ENCODE data around the gene ALAS1.
A peak's percentile ranks its signal among the peaks of the same experiment; 100 is the strongest.

The ALAS1 gene

DNA sequence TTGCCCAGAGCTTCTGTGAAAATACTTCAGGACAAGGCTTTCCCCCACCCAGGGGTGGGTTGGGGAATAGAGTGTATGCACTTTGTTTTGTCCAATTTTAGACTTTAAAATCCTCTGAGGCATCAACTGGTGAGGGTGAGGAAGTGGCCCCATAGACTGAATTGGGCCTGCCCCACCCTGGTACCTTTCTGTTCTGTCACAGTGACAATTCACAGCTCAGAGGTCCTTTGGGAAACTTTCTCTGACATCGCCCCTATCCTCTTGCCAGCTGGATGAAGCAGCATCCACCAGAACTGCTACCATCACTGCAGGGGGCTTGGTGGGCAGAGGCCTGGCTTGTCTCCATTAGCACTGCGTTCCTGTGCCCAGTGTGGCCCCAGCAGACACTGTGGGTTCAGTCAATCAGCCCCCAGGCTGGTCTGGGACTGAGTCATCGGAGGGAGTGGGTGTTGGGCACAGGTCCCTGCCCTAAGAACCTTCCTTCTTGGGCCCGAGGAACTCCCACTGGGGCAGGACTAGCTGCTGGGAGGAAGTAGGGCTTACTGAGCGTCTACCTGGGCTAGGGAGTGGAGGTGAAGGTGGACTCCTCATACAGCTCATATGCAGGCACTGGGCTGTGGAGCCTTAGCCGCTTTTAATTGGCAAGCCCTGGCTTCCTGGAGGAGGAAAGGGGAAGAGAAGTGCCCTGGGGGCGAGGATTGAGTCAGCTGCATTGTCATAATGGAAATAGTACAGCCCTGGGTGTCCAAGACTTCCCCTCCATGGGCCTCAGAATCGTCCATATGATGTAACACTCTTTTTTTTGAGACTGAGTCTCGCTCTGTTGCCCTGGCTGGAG, 46.0 kb downstream of the ALAS1 start:
- Histone ChIP-seq H3K27ac (ENCODE audit: low read length) (no peak overlapping the region), H3K9ac (ENCODE audit: low read length) (no peak overlapping the region)

DNA sequence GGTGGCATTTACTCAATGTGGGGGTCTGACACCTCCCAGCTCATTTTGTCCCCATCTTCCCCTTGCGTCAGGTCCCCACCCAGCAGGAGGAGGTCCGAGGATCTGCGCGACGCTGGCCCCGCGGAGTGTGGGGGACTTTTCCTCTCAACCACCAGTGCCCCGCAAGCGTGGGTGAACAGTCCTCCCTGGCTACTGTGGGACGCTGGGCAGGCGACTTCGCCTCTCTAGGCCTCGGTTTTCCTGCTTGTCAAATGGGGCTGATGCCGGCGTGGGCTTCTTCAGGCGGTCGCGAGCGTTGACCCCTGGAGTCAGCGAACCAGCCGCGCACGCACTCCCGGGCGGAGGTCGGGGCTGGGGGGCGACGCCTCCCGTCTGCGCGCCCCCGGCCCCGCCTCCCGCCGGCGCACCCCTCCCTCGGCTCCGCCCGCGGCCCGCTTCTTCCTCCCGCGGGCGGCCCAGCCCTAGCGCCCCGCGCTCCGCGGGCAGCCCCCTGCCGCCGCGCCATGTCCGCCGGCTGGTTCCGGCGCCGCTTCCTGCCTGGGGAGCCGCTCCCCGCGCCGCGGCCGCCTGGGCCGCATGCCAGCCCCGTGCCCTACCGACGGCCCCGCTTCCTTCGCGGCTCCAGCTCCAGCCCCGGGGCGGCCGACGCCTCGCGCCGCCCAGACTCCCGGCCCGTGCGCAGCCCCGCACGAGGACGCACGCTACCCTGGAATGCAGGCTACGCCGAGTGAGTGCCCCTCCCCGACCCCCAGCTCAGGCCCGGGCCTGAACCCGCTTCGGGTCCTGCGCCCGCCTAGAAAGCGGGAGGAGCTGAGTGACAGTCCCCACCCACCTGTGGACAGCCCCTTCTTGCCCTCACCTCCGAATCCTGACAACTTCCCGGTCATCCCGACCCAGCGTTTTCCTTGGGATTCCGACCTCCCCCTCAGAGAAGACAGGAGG, 47.6 kb downstream of the ALAS1 start, which contains the start of gene PPM1M:
Gene PPM1M, plus strand, starts transcription at position 438 of the 942 bp plus-strand sequence. Its CDS starts 66 bp downstream, at position 504.
- H3K9ac ChIP-seq (ENCODE audit: low read length), result peak within 1 kb of the TSS; percentile 34
- H3K27me3 ChIP-seq (ENCODE audit: control insufficient read depth, insufficient read depth, low read length), result peaks cover 39% of the 10 kb centered on the region
- peak within 1 kb of the TSS; percentile 48 for H3K4me3 ChIP-seq (ENCODE audit: low read length)
- no peak within 1 kb of the TSS for H3K27ac ChIP-seq (ENCODE audit: low read length)
- peaks cover 6% of the 10 kb centered on the region for H3K36me3 ChIP-seq (ENCODE audit: control insufficient read depth, low read depth, low read length)
- peaks cover 10% of the 10 kb centered on the region for H3K4me1 ChIP-seq (ENCODE audit: control insufficient read depth, low read depth, low read length)
- no peaks in the 10 kb centered on the region for H3K9me3 ChIP-seq (ENCODE audit: control insufficient read depth, low read depth, low read length)

More for the DNA sequence above, 46.0 kb downstream of the ALAS1 start:
- Histone ChIP-seq H3K36me3 (ENCODE audit: control insufficient read depth, low read depth, low read length) (peaks cover 3% of the 10 kb centered on the region), H3K9me3 (ENCODE audit: control insufficient read depth, low read depth, low read length) (no peaks in the 10 kb centered on the region), H3K4me3 (ENCODE audit: low read length) (no peak overlapping the region), H3K4me1 (ENCODE audit: control insufficient read depth, low read depth, low read length) (peaks cover 16% of the 10 kb centered on the region), H3K27me3 (ENCODE audit: control insufficient read depth, insufficient read depth, low read length) (peaks cover 39% of the 10 kb centered on the region)

DNA sequence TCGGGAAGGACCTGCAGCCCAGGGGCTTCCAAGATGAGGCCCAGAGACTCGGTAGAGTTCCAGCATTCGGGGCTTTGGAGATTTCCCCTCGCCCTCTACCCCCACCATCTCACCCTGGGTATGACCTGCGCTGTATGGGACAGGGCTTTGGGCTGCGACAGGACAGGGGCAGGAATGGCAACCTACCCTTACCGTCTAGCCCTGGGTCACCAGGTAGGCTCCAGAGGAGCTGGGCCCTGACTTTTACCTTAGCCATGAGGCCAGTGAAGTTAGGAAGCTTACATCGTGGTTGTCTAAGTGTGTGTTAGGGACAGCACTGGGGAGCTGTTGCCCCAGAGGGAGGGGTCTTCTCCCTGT, 48.3 kb downstream of the ALAS1 start:
- H3K9ac ChIP-seq (ENCODE audit: low read length), result peak overlapping the region; percentile 34

DNA sequence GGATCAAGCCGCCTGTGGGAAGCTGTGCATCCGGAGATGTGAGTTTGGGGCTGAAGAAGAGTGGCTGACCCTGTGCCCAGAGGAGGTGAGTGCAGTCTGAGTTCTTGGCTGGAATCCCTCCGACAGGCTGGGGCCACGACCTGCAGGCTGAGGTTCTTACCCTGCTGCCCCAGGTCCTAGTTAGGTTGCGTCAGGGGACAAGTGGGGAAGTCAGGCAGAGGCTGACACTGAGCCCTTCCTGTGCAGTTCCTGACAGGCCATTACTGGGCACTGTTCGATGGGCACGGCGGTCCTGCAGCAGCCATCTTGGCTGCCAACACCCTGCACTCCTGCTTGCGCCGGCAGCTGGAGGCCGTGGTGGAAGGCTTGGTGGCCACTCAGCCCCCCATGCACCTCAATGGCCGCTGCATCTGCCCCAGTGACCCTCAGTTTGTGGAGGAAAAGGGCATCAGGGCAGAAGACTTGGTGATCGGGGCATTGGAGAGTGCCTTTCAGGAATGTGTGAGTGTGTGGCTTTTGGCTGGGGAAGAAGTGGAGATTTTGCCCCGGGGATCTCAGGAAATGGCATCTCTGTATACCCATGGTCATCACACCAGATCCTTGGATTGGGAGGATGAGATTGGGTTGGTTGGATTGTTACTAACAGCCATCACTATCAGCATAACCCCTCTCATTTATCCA, 48.9 kb downstream of the ALAS1 start:
- peaks cover 10% of the 10 kb centered on the region for H3K36me3 ChIP-seq (ENCODE audit: control insufficient read depth, low read depth, low read length)
- no peak overlapping the region for H3K27ac ChIP-seq (ENCODE audit: low read length)
- H3K4me1 ChIP-seq (ENCODE audit: control insufficient read depth, low read depth, low read length), result peaks cover 5% of the 10 kb centered on the region
- no peak overlapping the region for H3K9ac ChIP-seq (ENCODE audit: low read length)
- no peaks in the 10 kb centered on the region for H3K9me3 ChIP-seq (ENCODE audit: control insufficient read depth, low read depth, low read length)
- peaks cover 39% of the 10 kb centered on the region for H3K27me3 ChIP-seq (ENCODE audit: control insufficient read depth, insufficient read depth, low read length)
- no peak overlapping the region for H3K4me3 ChIP-seq (ENCODE audit: low read length)

More for the DNA sequence above, 48.3 kb downstream of the ALAS1 start:
- H3K27me3 ChIP-seq (ENCODE audit: control insufficient read depth, insufficient read depth, low read length), result peaks cover 39% of the 10 kb centered on the region
- peaks cover 5% of the 10 kb centered on the region for H3K4me1 ChIP-seq (ENCODE audit: control insufficient read depth, low read depth, low read length)
- peaks cover 6% of the 10 kb centered on the region for H3K36me3 ChIP-seq (ENCODE audit: control insufficient read depth, low read depth, low read length)
- H3K4me3 ChIP-seq (ENCODE audit: low read length), result peak overlapping the region; percentile 48
- H3K27ac ChIP-seq (ENCODE audit: low read length), result no peak overlapping the region
- H3K9me3 ChIP-seq (ENCODE audit: control insufficient read depth, low read depth, low read length), result no peaks in the 10 kb centered on the region

DNA sequence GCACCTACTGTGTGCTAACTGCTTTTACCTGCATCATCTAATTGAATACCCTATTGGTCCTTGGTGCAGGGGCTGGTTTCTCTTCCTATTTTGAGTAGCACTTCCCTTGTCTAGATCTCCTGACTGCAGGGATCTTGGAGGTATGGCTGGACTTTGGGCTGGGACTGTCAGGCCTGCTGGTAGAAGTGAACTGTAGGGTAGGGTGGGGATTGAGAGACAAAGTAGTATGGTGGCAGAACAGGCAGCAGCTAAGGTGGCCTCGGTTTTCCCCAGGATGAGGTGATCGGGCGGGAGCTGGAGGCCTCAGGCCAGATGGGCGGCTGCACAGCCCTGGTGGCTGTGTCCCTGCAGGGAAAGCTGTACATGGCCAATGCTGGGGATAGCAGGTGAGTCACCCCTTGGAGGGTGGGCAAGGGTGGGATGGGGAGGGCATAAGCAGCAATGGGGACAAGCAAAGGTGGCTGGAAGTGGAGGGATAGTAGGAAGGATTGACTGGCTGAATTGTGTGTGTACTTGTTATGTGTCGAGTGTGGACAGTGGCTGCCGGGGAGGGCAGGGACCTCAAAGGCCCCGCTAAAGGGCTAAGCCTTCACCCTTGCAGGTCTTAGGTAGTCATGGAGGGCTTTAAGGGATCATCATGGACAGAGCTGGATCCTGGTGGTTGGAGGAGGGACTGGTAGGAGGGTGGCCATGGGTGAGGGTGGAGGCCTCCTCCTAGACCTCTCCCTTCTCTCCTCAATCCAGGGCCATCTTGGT, 49.6 kb downstream of the ALAS1 start:
- peaks cover 5% of the 10 kb centered on the region for H3K4me1 ChIP-seq (ENCODE audit: control insufficient read depth, low read depth, low read length)
- H3K9me3 ChIP-seq (ENCODE audit: control insufficient read depth, low read depth, low read length), result no peaks in the 10 kb centered on the region
- H3K4me3 ChIP-seq (ENCODE audit: low read length), result no peak overlapping the region
- no peak overlapping the region for H3K9ac ChIP-seq (ENCODE audit: low read length)
- H3K27ac ChIP-seq (ENCODE audit: low read length), result no peak overlapping the region
- H3K27me3 ChIP-seq (ENCODE audit: control insufficient read depth, insufficient read depth, low read length), result peaks cover 39% of the 10 kb centered on the region
- H3K36me3 ChIP-seq (ENCODE audit: control insufficient read depth, low read depth, low read length), result peaks cover 12% of the 10 kb centered on the region

DNA sequence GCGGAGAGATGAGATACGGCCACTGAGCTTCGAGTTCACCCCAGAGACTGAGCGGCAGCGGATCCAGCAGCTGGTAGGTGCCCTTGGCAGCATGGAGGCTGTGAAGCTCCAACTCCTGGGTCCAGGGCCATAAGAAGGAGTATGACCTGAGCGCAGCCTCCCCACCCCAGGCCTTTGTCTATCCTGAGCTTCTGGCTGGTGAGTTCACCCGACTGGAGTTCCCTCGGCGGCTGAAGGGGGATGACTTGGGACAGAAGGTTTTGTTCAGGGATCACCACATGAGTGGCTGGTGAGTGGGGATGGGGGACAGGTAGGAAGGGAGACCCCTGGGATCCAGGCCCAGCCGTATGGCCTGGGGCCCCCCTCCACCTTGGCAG, 50.2 kb downstream of the ALAS1 start:
- H3K9me3 ChIP-seq (ENCODE audit: control insufficient read depth, low read depth, low read length), result no peaks in the 10 kb centered on the region
- peaks cover 5% of the 10 kb centered on the region for H3K4me1 ChIP-seq (ENCODE audit: control insufficient read depth, low read depth, low read length)
- no peak overlapping the region for H3K9ac ChIP-seq (ENCODE audit: low read length)
- no peak overlapping the region for H3K4me3 ChIP-seq (ENCODE audit: low read length)
- peaks cover 39% of the 10 kb centered on the region for H3K27me3 ChIP-seq (ENCODE audit: control insufficient read depth, insufficient read depth, low read length)
- no peak overlapping the region for H3K27ac ChIP-seq (ENCODE audit: low read length)
- peaks cover 14% of the 10 kb centered on the region for H3K36me3 ChIP-seq (ENCODE audit: control insufficient read depth, low read depth, low read length)

DNA sequence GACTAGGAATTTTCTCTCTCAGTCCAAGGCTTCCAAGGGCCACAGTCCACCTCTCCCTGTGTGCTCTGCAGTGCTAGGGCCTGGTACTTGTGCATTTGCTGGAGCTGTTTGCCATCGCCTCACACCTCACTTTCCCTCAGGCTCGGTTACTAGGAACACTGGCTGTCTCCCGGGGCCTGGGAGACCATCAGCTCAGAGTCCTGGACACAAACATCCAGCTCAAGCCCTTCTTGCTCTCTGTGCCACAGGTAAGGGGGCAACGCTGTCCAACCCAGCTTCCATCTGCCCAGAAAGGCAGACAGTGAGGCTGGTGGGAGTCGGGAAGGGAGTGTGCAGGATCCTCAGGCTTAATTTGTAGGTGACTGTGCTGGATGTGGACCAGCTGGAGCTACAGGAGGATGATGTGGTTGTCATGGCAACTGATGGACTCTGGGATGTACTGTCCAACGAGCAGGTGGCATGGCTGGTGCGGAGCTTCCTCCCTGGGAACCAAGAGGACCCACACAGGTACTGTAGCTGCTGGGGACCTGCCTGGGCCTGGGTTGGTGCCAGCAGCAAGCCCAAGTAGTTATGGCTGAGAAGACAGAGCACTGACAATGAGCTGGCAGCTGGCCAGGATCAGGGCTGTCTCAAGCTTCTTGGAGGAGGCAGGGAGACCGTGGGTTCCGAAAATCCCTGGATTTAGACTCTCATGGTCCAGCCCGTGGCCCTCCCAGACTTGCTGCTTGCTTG, 51.0 kb downstream of the ALAS1 start:
- Histone ChIP-seq H3K9me3 (ENCODE audit: control insufficient read depth, low read depth, low read length) (no peaks in the 10 kb centered on the region), H3K4me1 (ENCODE audit: control insufficient read depth, low read depth, low read length) (peaks cover 5% of the 10 kb centered on the region), H3K4me3 (ENCODE audit: low read length) (no peak overlapping the region), H3K27ac (ENCODE audit: low read length) (no peak overlapping the region), H3K27me3 (ENCODE audit: control insufficient read depth, insufficient read depth, low read length) (peaks cover 32% of the 10 kb centered on the region), H3K36me3 (ENCODE audit: control insufficient read depth, low read depth, low read length) (peaks cover 23% of the 10 kb centered on the region), H3K9ac (ENCODE audit: low read length) (no peak overlapping the region)

DNA sequence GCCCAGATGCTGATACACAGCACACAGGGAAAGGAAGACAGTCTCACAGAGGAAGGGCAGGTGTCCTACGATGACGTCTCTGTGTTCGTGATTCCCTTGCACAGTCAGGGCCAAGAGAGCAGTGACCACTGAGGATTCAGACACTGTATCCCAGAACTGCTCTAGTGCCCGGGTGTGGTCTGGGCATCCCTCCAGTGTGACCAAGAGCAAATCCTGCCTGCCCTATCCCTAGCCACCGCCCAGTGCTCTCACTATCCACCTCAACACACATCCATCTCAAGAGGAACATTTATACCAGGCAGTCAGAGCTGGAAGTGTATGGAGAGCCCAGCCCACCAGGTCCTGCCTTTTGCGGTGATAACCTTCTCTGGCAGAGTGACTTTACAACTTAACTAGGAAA, 51.7 kb downstream of the ALAS1 start:
- no peak overlapping the region for H3K9ac ChIP-seq (ENCODE audit: low read length)
- H3K27ac ChIP-seq (ENCODE audit: low read length), result no peak overlapping the region
- H3K4me1 ChIP-seq (ENCODE audit: control insufficient read depth, low read depth, low read length), result peaks cover 5% of the 10 kb centered on the region
- peaks cover 29% of the 10 kb centered on the region for H3K36me3 ChIP-seq (ENCODE audit: control insufficient read depth, low read depth, low read length)
- H3K9me3 ChIP-seq (ENCODE audit: control insufficient read depth, low read depth, low read length), result no peaks in the 10 kb centered on the region
- H3K4me3 ChIP-seq (ENCODE audit: low read length), result no peak overlapping the region
- peaks cover 25% of the 10 kb centered on the region for H3K27me3 ChIP-seq (ENCODE audit: control insufficient read depth, insufficient read depth, low read length)

DNA sequence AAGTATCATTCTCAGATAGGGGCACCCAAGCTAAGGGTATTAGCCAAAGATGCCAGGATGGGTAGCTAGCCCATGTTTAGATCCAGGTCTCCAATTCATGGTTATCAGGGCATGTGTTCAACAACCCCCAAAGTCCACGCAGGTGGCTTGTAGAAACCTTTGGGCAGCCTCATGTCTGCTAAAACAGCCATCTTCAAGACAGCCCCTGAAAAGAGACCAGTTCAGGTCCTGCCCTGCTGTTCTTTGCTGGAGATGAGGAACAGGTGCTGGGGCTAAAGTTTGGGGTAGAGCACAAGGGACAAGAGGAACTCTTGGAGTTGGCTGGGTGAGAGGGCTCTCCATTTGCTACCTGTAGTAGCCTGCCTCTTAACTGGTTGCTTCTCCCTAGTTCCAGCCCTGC, 52.2 kb downstream of the ALAS1 start:
- peaks cover 21% of the 10 kb centered on the region for H3K27me3 ChIP-seq (ENCODE audit: control insufficient read depth, insufficient read depth, low read length)
- no peaks in the 10 kb centered on the region for H3K9me3 ChIP-seq (ENCODE audit: control insufficient read depth, low read depth, low read length)
- no peak overlapping the region for H3K27ac ChIP-seq (ENCODE audit: low read length)
- H3K36me3 ChIP-seq (ENCODE audit: control insufficient read depth, low read depth, low read length), result peaks cover 30% of the 10 kb centered on the region
- no peak overlapping the region for H3K9ac ChIP-seq (ENCODE audit: low read length)
- no peak overlapping the region for H3K4me3 ChIP-seq (ENCODE audit: low read length)
- peaks cover 5% of the 10 kb centered on the region for H3K4me1 ChIP-seq (ENCODE audit: control insufficient read depth, low read depth, low read length)
